Thyroid gland (tissue), 4 donors: Measurements from ENCODE around the gene RNF166.

Experiments used
- POLR2A ChIP-seq, 2 donors: fragments of 450-650 bp; IDR thresholded peaks; one replicate each; pipeline ENCODE4 v1.6.1; 2017; ENCODE audit warnings: antibody characterized with exemption in 2 of 2, mild to moderate bottlenecking in 2 of 2, moderate library complexity in 1 of 2
- TF ChIP-seq, protein P1 (sequence below), 6 experiments: fragments of 200-600 bp in 3 of 6; fragments of 450-650 bp in 3 of 6; sonication (generic) in 3 of 6; IDR thresholded peaks; one replicate each; pipeline ENCODE4 v1.5.1; 2016 to 2019; ENCODE audit warnings: antibody characterized with exemption in 6 of 6, mild to moderate bottlenecking in 2 of 6, inconsistent platforms in 1 of 6, moderate library complexity in 1 of 6

DNA sequence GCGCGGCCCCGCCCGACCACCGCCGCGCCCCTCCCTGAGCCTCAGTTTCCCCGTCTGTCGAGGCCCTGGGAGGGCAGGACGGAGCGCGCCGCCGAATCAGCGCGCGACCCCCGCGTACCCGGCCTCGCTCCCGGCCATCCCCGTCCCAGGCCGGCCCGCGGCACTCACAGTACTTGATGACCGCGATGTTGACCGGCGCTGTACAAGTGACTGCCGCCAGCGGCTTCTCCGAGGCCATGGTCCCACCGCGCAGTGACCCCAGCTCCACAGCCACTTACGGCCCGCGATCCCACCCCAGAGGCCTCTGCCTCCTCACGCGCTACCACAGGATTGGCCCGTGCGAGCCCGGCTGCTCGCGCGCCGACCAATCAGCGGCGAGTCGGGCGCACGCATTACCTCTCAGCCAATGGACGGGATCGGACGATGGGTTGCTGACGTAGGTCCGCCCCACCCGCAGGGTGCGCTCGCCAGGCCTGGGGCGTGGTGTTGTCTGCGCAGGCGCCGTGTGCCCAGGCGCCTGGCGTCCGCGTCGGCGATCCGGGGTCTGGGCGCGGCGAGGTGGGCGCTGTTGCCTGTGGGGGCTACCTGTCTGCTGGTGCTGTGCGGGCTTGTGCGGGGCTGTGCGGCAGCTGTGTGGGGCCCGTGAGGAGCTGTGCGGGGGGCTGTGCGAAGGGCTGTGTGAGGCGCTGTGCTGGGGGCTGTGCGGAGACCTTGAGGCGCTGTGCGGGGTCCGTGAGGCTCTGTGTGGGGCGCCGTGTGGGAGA lies 43.2 kb downstream of the RNF166 start, which contains the start of gene MVD:
- TF ChIP-seq, protein P1, sequence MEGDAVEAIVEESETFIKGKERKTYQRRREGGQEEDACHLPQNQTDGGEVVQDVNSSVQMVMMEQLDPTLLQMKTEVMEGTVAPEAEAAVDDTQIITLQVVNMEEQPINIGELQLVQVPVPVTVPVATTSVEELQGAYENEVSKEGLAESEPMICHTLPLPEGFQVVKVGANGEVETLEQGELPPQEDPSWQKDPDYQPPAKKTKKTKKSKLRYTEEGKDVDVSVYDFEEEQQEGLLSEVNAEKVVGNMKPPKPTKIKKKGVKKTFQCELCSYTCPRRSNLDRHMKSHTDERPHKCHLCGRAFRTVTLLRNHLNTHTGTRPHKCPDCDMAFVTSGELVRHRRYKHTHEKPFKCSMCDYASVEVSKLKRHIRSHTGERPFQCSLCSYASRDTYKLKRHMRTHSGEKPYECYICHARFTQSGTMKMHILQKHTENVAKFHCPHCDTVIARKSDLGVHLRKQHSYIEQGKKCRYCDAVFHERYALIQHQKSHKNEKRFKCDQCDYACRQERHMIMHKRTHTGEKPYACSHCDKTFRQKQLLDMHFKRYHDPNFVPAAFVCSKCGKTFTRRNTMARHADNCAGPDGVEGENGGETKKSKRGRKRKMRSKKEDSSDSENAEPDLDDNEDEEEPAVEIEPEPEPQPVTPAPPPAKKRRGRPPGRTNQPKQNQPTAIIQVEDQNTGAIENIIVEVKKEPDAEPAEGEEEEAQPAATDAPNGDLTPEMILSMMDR (IDR thresholded peaks at IDR 0.05): peak in 1 of 6 experiments; percentile 1
- peak; percentile 62 to 91 for TF ChIP-seq POLR2A (IDR thresholded peaks at IDR 0.05)
